GM23338 (cell line): ENCODE measurements around the gene MIEF2. TPM values are rescaled to one million over a fixed set of nuclear protein-coding genes. Genes with fewer than 3 reads are reported as not detected.
A peak's percentile ranks its signal among the peaks of the same experiment; 100 is the strongest.

Experiments used
- ATAC-seq: fragments of 200-7000 bp; cut with Tn5 transposase; 3 replicates; pipeline ENCODE4 v1.9.1; 2020
- DNase-seq: peaks from one replicate; pipeline ENCODE4 v3.0.0-alpha.2; 2015; ENCODE audit warnings: low spot score
- H2AFZ ChIP-seq: fragments of 200-600 bp; sonication (generic); 2 replicates; pipeline ENCODE4 v1.8.0; 2016; ENCODE audit warnings: antibody characterized with exemption, mild to moderate bottlenecking, moderate library complexity
- H3F3A ChIP-seq: fragments of 200-600 bp; sonication (generic); replicated peaks from 2 replicates; pipeline ENCODE4 v1.8.0; 2017; ENCODE audit warnings: antibody characterized with exemption, mixed run types, low read depth
- H3K27ac ChIP-seq: fragments of 200-600 bp; sonication (generic); 2 replicates; pipeline ENCODE4 v1.6.1; 2016; ENCODE audit warnings: low read depth
- H3K27me3 ChIP-seq: fragments of 200-600 bp; sonication (generic); 2 replicates; pipeline ENCODE4 v1.8.0; 2016; ENCODE audit warnings: mild to moderate bottlenecking, mixed run types, moderate library complexity; ENCODE audit not compliant: insufficient read depth
- H3K36me3 ChIP-seq: fragments of 200-600 bp; sonication (generic); 2 replicates; pipeline ENCODE4 v1.8.0; 2016; ENCODE audit warnings: mild to moderate bottlenecking; ENCODE audit not compliant: insufficient read depth
- H3K4me1 ChIP-seq: fragments of 200-600 bp; sonication (generic); 2 replicates; pipeline ENCODE4 v1.8.0; 2016; ENCODE audit warnings: mild to moderate bottlenecking, moderate library complexity; ENCODE audit not compliant: insufficient read depth
- H3K4me2 ChIP-seq: fragments of 200-600 bp; sonication (generic); 2 replicates; pipeline ENCODE4 v1.7.1; 2017; ENCODE audit warnings: mixed run types
- H3K4me3 ChIP-seq: fragments of 200-600 bp; sonication (generic); 2 replicates; pipeline ENCODE4 v1.6.1; 2016; ENCODE audit warnings: mixed run types
- H3K79me2 ChIP-seq: fragments of 200-600 bp; sonication (generic); replicated peaks from 2 replicates; pipeline ENCODE4 v1.8.0; 2017; ENCODE audit warnings: mild to moderate bottlenecking; ENCODE audit not compliant: insufficient read depth
- H3K9me2 ChIP-seq: fragments of 200-600 bp; sonication (generic); 2 replicates; pipeline ENCODE4 v1.8.0; 2017; ENCODE audit not compliant: insufficient read depth
- H4K20me1 ChIP-seq: fragments of 200-600 bp; sonication (generic); replicated peaks from 2 replicates; pipeline ENCODE4 v1.8.0; 2017; ENCODE audit warnings: mild to moderate bottlenecking; ENCODE audit not compliant: insufficient read depth
- H3K27ac Mint-ChIP-seq: 2 replicates; pipeline ENCODE4 v1.8.0; 2020; ENCODE audit warnings: inconsistent platforms, mild to moderate bottlenecking, moderate library complexity, mixed read lengths
- H3K27me3 Mint-ChIP-seq: 3 replicates; pipeline ENCODE4 v1.8.0; 2022; ENCODE audit warnings: low read depth, mild to moderate bottlenecking, moderate library complexity, mixed read lengths, inconsistent platforms; ENCODE audit not compliant: insufficient read depth, poor library complexity
- H3K36me3 Mint-ChIP-seq: 3 replicates; pipeline ENCODE4 v1.8.0; 2021; ENCODE audit warnings: low read depth, mild to moderate bottlenecking, inconsistent platforms, moderate library complexity, mixed read lengths
- H3K4me1 Mint-ChIP-seq: 3 replicates; pipeline ENCODE4 v1.8.0; 2020; ENCODE audit warnings: mild to moderate bottlenecking, inconsistent platforms, mixed read lengths
- H3K4me3 Mint-ChIP-seq: 3 replicates; pipeline ENCODE4 v1.8.0; 2021; ENCODE audit warnings: moderate library complexity, mild to moderate bottlenecking, inconsistent platforms, mixed read lengths
- H3K9me3 Mint-ChIP-seq: 3 replicates; pipeline ENCODE4 v1.8.0; 2020; ENCODE audit warnings: moderate library complexity, mild to moderate bottlenecking, inconsistent platforms, mixed read lengths
- CREB1 ChIP-seq: fragments of 250-450 bp; sonication (Bioruptor Pico); IDR thresholded peaks from 2 replicates; pipeline ENCODE4 v1.5.0; 2020; ENCODE audit warnings: low read depth, mild to moderate bottlenecking, moderate library complexity
- EZH2 ChIP-seq: fragments of 200-600 bp; sonication (generic); IDR thresholded peaks from one replicate; pipeline ENCODE4 v1.8.0; 2017; ENCODE audit warnings: antibody characterized with exemption, mild to moderate bottlenecking, low read depth; ENCODE audit not compliant: unreplicated experiment
- JUNB ChIP-seq: IDR thresholded peaks from one replicate; pipeline ENCODE4 v1.6.1; 2016; ENCODE audit warnings: antibody characterized with exemption; ENCODE audit not compliant: unreplicated experiment
- NANOG ChIP-seq: IDR thresholded peaks from 2 replicates; pipeline ENCODE4 v1.6.1; 2016; ENCODE audit warnings: antibody characterized with exemption, borderline replicate concordance
- POLR2AphosphoS5 ChIP-seq: IDR thresholded peaks from 2 replicates; pipeline ENCODE4 v1.6.1; 2016; ENCODE audit warnings: antibody characterized with exemption, low read depth
- STAT1 ChIP-seq: IDR thresholded peaks from one replicate; pipeline ENCODE4 v1.6.1; 2016; ENCODE audit warnings: antibody characterized with exemption; ENCODE audit not compliant: unreplicated experiment
- ZNF114 ChIP-seq: fragments of 250-450 bp; sonication (Bioruptor Pico); IDR thresholded peaks from 2 replicates; pipeline ENCODE4 v1.5.0; 2020; ENCODE audit warnings: mild to moderate bottlenecking, moderate library complexity
- polyA plus RNA-seq: library from polyadenylated mRNA; unstranded; fragments of >200 nt; fragmentation: Nextera tagmentation; extraction: Ambion mirVana; gene quantifications from 2 replicates; pipeline ENCODE4 v1.2.1, GENCODE V29; 2016
- total RNA-seq: library from RNA; depleted of rRNA; stranded (reverse); fragments of >200 nt; shearing (Covaris generic); gene quantifications from 2 replicates; pipeline ENCODE4 v1.2.3, GENCODE V29; 2014
- TF ChIP-seq, protein P1 (sequence below): fragments of 250-450 bp; sonication (Bioruptor Pico); IDR thresholded peaks from 2 replicates; pipeline ENCODE4 v1.5.0; 2020; ENCODE audit warnings: mild to moderate bottlenecking, moderate library complexity

Gene MIEF2
- total and polyA plus RNA-seq, 2 experiments from 2014 or later: 8.2 to 26.5 TPM

DNA sequence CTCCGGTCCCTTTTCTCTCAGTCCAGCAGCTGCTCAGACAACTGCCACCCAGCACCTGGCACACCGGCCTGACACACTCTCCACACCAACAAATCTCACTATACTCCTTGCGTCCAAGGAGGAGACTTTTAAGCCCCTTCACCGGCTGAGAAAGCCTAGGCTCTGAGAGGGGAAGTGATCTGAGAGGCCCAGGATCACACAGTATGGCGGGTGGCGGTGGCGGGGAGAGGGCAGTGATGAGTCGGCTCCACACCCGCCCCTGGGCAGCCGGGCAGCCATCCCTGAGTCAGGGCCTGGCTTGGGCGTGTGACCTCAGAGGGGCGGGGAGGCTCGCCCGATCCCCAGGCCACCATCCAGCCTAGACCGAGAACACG lies 2.5 kb upstream of the MIEF2 start:
- no peak overlapping the region for H2AFZ ChIP-seq
- peak overlapping the region; percentile 98 for H3K27ac Mint-ChIP-seq

GRCh38 chr17:18258356-18259038 lies 2.0 kb upstream of the MIEF2 start, which contains the start of gene FLII:
Gene FLII (minus strand): TSS chr17:18258738. CDS start chr17:18258690, 48 bp downstream.
- Mint-ChIP-seq H3K4me1 (peaks cover 29% of the 10 kb centered on the region), H3K4me3 (peak within 1 kb of the TSS; percentile 95), H3K9me3 (no peaks in the 10 kb centered on the region), H3K27me3 (peaks cover 4% of the 10 kb centered on the region), H3K27ac (peak within 1 kb of the TSS; percentile 98), H3K36me3 (peaks cover 30% of the 10 kb centered on the region)
- Histone ChIP-seq H3K36me3 (peaks cover 9% of the 10 kb centered on the region; the same call in 1 of the 2 replicates), H3F3A (peaks cover 18% of the 10 kb centered on the region), H3K27ac (peak within 1 kb of the TSS; percentile 94), H3K27me3 (no peaks in the 10 kb centered on the region), H3K4me1 (peaks cover 20% of the 10 kb centered on the region), H3K4me3 (peak within 1 kb of the TSS; percentile 88), H4K20me1 (no peaks in the 10 kb centered on the region; the same call in none of the 2 replicates), H2AFZ (peak within 1 kb of the TSS; percentile 92), H3K9me2 (no peaks in the 10 kb centered on the region), H3K79me2 (peaks cover 34% of the 10 kb centered on the region), H3K4me2 (peak within 1 kb of the TSS; percentile 99)
- TF ChIP-seq POLR2AphosphoS5 (peak; percentile 46), JUNB (no peak)
- DNase-seq (peak; percentile 73), ATAC-seq (peak; percentile 23)

More for the DNA sequence above, 2.5 kb upstream of the MIEF2 start:
- H3K9me2 ChIP-seq: no peaks in the 10 kb centered on the region
- peak overlapping the region; percentile 88 for H3K4me3 ChIP-seq
- H3K4me1 Mint-ChIP-seq: peaks cover 29% of the 10 kb centered on the region
- no peaks in the 10 kb centered on the region for H3K27me3 ChIP-seq
- peaks cover 9% of the 10 kb centered on the region; the same call in 1 of the 2 replicates for H3K36me3 ChIP-seq
- DNase-seq: peak; percentile 75
- H3K4me3 Mint-ChIP-seq: peak overlapping the region; percentile 95
- peaks cover 18% of the 10 kb centered on the region for H3F3A ChIP-seq
- ATAC-seq: peak; percentile 50
- TF ChIP-seq ZNF114 (CRISPR knock-in tag) (no peak), EZH2 (no peak), POLR2AphosphoS5 (peak; percentile 54)
- H3K27ac ChIP-seq: peak overlapping the region; percentile 94
- peaks cover 20% of the 10 kb centered on the region for H3K4me1 ChIP-seq
- H4K20me1 ChIP-seq: peaks cover 2% of the 10 kb centered on the region
- peaks cover 34% of the 10 kb centered on the region for H3K79me2 ChIP-seq
- peaks cover 31% of the 10 kb centered on the region for H3K36me3 Mint-ChIP-seq
- no peaks in the 10 kb centered on the region for H3K9me3 Mint-ChIP-seq
- H3K27me3 Mint-ChIP-seq: peaks cover 4% of the 10 kb centered on the region
- peak overlapping the region; percentile 99 for H3K4me2 ChIP-seq

GRCh38 chr17:18259621-18260331 lies 686 bp upstream of the MIEF2 start:
- Mint-ChIP-seq H3K4me3 (peak overlapping the region; percentile 81), H3K9me3 (no peaks in the 10 kb centered on the region), H3K4me1 (peaks cover 29% of the 10 kb centered on the region), H3K36me3 (peaks cover 25% of the 10 kb centered on the region), H3K27me3 (peaks cover 4% of the 10 kb centered on the region), H3K27ac (peak overlapping the region; percentile 88)
- peak overlapping the region; percentile 67 for H3K4me2 ChIP-seq
- peaks cover 9% of the 10 kb centered on the region; the same call in 1 of the 2 replicates for H3K36me3 ChIP-seq
- no peak overlapping the region for H2AFZ ChIP-seq
- DNase-seq (no peak), ATAC-seq (no peak)
- no peaks in the 10 kb centered on the region; the same call in none of the 2 replicates for H4K20me1 ChIP-seq
- H3K4me1 ChIP-seq: peaks cover 20% of the 10 kb centered on the region
- peak overlapping the region; percentile 13; the same call in 1 of the 2 replicates for H3K27ac ChIP-seq
- peaks cover 18% of the 10 kb centered on the region for H3F3A ChIP-seq
- H3K27me3 ChIP-seq: no peaks in the 10 kb centered on the region
- no peaks in the 10 kb centered on the region for H3K9me2 ChIP-seq
- peak overlapping the region; percentile 97 for H3K4me3 ChIP-seq
- H3K79me2 ChIP-seq: peaks cover 34% of the 10 kb centered on the region
- TF ChIP-seq CREB1 (CRISPR knock-in tag): no peak
- no peak for TF ChIP-seq ZNF114 (CRISPR knock-in tag)
- TF ChIP-seq STAT1: no peak
- TF ChIP-seq, protein P1, sequence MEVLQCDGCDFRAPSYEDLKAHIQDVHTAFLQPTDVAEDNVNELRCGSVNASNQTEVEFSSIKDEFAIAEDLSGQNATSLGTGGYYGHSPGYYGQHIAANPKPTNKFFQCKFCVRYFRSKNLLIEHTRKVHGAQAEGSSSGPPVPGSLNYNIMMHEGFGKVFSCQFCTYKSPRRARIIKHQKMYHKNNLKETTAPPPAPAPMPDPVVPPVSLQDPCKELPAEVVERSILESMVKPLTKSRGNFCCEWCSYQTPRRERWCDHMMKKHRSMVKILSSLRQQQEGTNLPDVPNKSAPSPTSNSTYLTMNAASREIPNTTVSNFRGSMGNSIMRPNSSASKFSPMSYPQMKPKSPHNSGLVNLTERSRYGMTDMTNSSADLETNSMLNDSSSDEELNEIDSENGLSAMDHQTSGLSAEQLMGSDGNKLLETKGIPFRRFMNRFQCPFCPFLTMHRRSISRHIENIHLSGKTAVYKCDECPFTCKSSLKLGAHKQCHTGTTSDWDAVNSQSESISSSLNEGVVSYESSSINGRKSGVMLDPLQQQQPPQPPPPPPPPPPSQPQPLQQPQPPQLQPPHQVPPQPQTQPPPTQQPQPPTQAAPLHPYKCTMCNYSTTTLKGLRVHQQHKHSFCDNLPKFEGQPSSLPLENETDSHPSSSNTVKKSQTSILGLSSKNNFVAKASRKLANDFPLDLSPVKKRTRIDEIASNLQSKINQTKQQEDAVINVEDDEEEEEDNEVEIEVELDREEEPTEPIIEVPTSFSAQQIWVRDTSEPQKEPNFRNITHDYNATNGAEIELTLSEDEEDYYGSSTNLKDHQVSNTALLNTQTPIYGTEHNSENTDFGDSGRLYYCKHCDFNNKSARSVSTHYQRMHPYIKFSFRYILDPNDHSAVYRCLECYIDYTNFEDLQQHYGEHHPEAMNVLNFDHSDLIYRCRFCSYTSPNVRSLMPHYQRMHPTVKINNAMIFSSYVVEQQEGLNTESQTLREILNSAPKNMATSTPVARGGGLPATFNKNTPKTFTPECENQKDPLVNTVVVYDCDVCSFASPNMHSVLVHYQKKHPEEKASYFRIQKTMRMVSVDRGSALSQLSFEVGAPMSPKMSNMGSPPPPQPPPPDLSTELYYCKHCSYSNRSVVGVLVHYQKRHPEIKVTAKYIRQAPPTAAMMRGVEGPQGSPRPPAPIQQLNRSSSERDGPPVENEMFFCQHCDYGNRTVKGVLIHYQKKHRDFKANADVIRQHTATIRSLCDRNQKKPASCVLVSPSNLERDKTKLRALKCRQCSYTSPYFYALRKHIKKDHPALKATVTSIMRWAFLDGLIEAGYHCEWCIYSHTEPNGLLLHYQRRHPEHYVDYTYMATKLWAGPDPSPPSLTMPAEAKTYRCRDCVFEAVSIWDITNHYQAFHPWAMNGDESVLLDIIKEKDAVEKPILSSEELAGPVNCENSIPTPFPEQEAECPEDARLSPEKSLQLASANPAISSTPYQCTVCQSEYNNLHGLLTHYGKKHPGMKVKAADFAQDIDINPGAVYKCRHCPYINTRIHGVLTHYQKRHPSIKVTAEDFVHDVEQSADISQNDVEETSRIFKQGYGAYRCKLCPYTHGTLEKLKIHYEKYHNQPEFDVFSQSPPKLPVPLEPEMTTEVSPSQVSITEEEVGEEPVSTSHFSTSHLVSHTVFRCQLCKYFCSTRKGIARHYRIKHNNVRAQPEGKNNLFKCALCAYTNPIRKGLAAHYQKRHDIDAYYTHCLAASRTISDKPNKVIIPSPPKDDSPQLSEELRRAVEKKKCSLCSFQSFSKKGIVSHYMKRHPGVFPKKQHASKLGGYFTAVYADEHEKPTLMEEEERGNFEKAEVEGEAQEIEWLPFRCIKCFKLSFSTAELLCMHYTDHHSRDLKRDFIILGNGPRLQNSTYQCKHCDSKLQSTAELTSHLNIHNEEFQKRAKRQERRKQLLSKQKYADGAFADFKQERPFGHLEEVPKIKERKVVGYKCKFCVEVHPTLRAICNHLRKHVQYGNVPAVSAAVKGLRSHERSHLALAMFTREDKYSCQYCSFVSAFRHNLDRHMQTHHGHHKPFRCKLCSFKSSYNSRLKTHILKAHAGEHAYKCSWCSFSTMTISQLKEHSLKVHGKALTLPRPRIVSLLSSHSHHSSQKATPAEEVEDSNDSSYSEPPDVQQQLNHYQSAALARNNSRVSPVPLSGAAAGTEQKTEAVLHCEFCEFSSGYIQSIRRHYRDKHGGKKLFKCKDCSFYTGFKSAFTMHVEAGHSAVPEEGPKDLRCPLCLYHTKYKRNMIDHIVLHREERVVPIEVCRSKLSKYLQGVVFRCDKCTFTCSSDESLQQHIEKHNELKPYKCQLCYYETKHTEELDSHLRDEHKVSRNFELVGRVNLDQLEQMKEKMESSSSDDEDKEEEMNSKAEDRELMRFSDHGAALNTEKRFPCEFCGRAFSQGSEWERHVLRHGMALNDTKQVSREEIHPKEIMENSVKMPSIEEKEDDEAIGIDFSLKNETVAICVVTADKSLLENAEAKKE (CRISPR knock-in tag): no peak
- TF ChIP-seq NANOG: no peak
- TF ChIP-seq POLR2AphosphoS5: no peak
